ENCODE measurements around the gene RAB11FIP4. TPM values are rescaled to one million over a fixed set of nuclear protein-coding genes. Genes with fewer than 3 reads are reported as not detected.

Gene RAB11FIP4
- total and polyA plus RNA-seq, 4 donors = 5.2 to 19.1 (median 12.8) TPM

DNA sequence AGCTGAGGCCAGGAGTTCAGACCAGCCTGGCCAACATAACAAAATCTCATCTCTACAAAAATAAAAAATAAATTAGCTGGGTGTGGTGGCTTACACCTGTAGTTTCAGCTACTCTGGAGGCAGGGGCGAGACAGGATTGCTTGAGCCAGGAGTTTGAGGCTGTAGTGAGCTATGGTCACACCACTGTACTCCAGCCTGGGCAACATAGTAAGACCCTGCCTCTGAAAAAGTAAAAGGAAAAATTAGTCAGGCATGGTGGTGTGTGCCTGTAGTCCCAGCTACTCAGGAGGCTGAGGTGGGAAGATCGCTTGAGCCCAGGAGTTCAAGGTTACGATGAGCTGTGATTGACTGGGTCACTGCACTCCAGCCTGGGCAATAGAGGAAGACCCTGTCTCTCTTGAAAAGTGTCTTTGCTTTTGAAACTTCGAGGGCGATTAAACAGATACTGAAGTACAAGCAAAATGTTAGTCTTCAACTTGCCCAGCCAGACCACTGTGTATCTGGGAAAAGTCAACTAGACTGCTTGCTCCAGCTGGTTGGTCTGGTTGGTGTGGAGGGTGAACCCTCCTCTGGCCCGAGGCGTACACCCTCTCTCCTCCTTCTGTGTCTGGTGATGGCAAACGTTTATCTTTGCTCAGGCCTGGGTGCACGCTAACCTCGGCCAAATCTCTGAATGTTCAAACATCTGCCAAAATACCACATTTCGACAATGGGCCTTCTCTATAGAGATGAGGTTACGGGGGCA, 174.9 kb downstream of the RAB11FIP4 start:
- H3K4me3 ChIP-seq = no peak overlapping the region

GRCh38 chr17:31566992-31567373, 175.5 kb downstream of the RAB11FIP4 start:
- no peaks in the 10 kb centered on the region for H3K9me3 ChIP-seq (ENCODE audit: control insufficient read depth in 4 of 4, insufficient read depth in 3 of 4, low read length in 3 of 4)
- ATAC-seq (ENCODE audit: insufficient read depth, low FRiP score) (no peak), DNase-seq (no peak)
- no peak overlapping the region for H3K27ac ChIP-seq (ENCODE audit: low read depth in 1 of 2, low read length in 1 of 2)
- H3K9ac ChIP-seq (ENCODE audit: insufficient read depth in 1 of 2, low read length in 2 of 2) = no peak overlapping the region
- TF ChIP-seq CTCF (IDR thresholded peaks at IDR 0.05; ENCODE audit: control extremely low read depth, extremely low read depth) = no peak
- H3K27me3 ChIP-seq (ENCODE audit: control insufficient read depth in 3 of 3, insufficient read depth in 3 of 3, low read length in 2 of 3) = no peaks in the 10 kb centered on the region
- H3K4me1 ChIP-seq (ENCODE audit: control insufficient read depth in 5 of 5, insufficient read depth in 5 of 5, low read length in 5 of 5) = peaks cover 5 to 20% (median 14%) of the 10 kb centered on the region in 5 donors
- H3K36me3 ChIP-seq (ENCODE audit: control insufficient read depth in 4 of 4, insufficient read depth in 4 of 4, low read length in 4 of 4) = no peaks in the 10 kb centered on the region
- 95 to 97% methylated on average over 6 of the region's 6 CpGs for WGBS, 2 donors
- H3K4me3 ChIP-seq = no peak overlapping the region

More for the DNA sequence above, 174.9 kb downstream of the RAB11FIP4 start:
- DNase-seq (no peak), ATAC-seq (ENCODE audit: insufficient read depth, low FRiP score) (no peak)
- Histone ChIP-seq H3K9ac (ENCODE audit: insufficient read depth in 1 of 2, low read length in 2 of 2) (no peak overlapping the region), H3K4me1 (ENCODE audit: control insufficient read depth in 5 of 5, insufficient read depth in 5 of 5, low read length in 5 of 5) (peaks cover 5 to 20% (median 16%) of the 10 kb centered on the region in 5 donors), H3K36me3 (ENCODE audit: control insufficient read depth in 4 of 4, insufficient read depth in 4 of 4, low read length in 4 of 4) (no peaks in the 10 kb centered on the region), H3K9me3 (ENCODE audit: control insufficient read depth in 4 of 4, insufficient read depth in 3 of 4, low read length in 3 of 4) (no peaks in the 10 kb centered on the region), H3K27me3 (ENCODE audit: control insufficient read depth in 3 of 3, insufficient read depth in 3 of 3, low read length in 2 of 3) (no peaks in the 10 kb centered on the region), H3K27ac (ENCODE audit: low read depth in 1 of 2, low read length in 1 of 2) (no peak overlapping the region)
- TF ChIP-seq CTCF (IDR thresholded peaks at IDR 0.05; ENCODE audit: control extremely low read depth, extremely low read depth) = no peak
- WGBS, 2 donors = 88 to 94% methylated on average over 12 of the region's 12 CpGs

DNA sequence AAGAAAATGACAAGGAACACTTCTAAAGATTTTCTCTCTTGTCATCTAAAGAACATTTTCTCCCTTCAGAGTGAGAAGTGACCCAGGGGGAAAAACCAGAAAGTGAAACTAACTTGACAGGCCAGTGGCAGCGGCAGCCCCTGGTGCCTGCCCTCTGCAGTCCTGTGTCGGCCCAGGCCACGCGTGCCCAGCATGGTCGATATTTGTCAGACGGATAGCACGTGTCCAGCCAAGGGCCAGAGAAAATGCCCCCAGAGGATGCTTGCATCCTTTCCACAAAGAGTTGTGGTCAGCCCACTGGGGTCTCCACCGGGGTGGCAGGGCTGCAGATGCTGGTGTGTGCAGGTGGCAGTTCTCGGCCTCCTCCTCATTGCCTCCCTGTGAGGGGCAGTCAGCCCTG, 176.6 kb downstream of the RAB11FIP4 start:
- Histone ChIP-seq H3K4me1 (ENCODE audit: control insufficient read depth in 5 of 5, insufficient read depth in 5 of 5, low read length in 5 of 5) (peaks cover 5 to 20% (median 14%) of the 10 kb centered on the region in 5 donors), H3K27ac (ENCODE audit: low read depth in 1 of 2, low read length in 1 of 2) (peak overlapping the region in 1 of 2 donors; percentile 46), H3K9me3 (ENCODE audit: control insufficient read depth in 4 of 4, insufficient read depth in 3 of 4, low read length in 3 of 4) (no peaks in the 10 kb centered on the region), H3K4me3 (no peak overlapping the region), H3K27me3 (ENCODE audit: control insufficient read depth in 3 of 3, insufficient read depth in 3 of 3, low read length in 2 of 3) (no peaks in the 10 kb centered on the region), H3K9ac (ENCODE audit: insufficient read depth in 1 of 2, low read length in 2 of 2) (no peak overlapping the region), H3K36me3 (ENCODE audit: control insufficient read depth in 4 of 4, insufficient read depth in 4 of 4, low read length in 4 of 4) (no peaks in the 10 kb centered on the region)
- no peak for TF ChIP-seq CTCF (IDR thresholded peaks at IDR 0.05; ENCODE audit: control extremely low read depth, extremely low read depth)
- 67 to 75% methylated on average over 9 of the region's 9 CpGs for WGBS, 2 donors
- DNase-seq = no peak
- ATAC-seq (ENCODE audit: insufficient read depth, low FRiP score) = no peak

Measured in lung (tissue), 12 donors.